Brain microvascular endothelial cell (primary cell): ENCODE measurements around the gene TTC7B.

ENCODE experiments used
- DNase-seq: peaks from one replicate; pipeline ENCODE4 v3.0.0-alpha.2; 2020
- H3K27ac ChIP-seq: fragments of 250-450 bp; sonication (Bioruptor Pico); 2 replicates; pipeline ENCODE4 v1.5.1; 2020; ENCODE audit warnings: mild to moderate bottlenecking, moderate library complexity
- H3K27me3 ChIP-seq: fragments of 250-450 bp; sonication (Bioruptor Pico); replicated peaks from 2 replicates; pipeline ENCODE4 v1.5.1; 2020; ENCODE audit warnings: mild to moderate bottlenecking
- H3K36me3 ChIP-seq: fragments of 250-450 bp; sonication (Bioruptor Pico); replicated peaks from 2 replicates; pipeline ENCODE4 v1.5.1; 2020; ENCODE audit warnings: mild to moderate bottlenecking
- H3K4me3 ChIP-seq: 2 replicates; pipeline ENCODE4 v1.5.1; 2011; ENCODE audit warnings: low read depth, mild to moderate bottlenecking, control low read depth, low read length, moderate library complexity
- in situ Hi-C: cut with HindIII; loops from 2 replicates; pipeline ENCODE4 v1.10.0; 2017; ENCODE audit warnings: low sequenced_read_pairs, low pct_ligation_motif_present
- TF ChIP-seq, protein P1 (sequence below): IDR thresholded peaks from 2 replicates; pipeline ENCODE4 v1.5.1; 2011; ENCODE audit warnings: low read depth, mild to moderate bottlenecking, moderate library complexity, low read length, control low read depth, inconsistent platforms; ENCODE audit errors: missing control alignments

TTC7B gene

DNA sequence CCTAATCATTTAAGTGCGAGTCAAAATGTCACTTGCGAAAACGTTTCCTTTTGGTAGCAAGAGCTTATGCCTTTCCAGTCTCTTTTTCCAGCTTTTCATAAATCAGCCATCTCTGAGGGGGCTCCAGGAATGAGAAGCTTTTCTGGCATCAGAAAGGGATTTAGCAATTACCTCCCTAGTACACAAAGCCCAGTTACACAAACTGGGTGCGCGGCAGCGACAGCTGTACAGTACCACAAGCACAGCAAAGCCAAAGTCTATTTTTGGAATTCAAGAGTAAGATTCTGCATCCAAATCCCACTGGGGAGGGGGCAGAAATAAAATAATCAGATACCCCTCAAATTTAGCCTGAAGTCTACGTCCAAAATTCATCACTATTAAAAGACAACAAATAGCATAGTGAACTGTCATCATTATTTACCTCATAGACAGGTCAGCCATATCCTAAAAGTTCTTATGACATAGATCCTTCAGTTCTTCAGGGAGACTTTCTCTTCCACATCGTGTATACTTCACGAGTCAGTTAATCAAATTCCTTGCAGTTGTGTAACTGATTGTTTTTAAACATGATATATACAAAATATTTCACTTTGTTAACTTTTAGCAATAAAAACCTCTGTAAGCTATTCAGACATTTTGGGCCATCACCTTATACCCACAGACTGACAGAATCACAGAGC, 150.8 kb downstream of the TTC7B start:
- Histone ChIP-seq H3K36me3 (no peaks in the 10 kb centered on the region), H3K27ac (no peak overlapping the region), H3K4me3 (no peak overlapping the region), H3K27me3 (no peaks in the 10 kb centered on the region)
- no peak for DNase-seq
- in situ Hi-C loops = no loop called here
- TF ChIP-seq, protein P1, sequence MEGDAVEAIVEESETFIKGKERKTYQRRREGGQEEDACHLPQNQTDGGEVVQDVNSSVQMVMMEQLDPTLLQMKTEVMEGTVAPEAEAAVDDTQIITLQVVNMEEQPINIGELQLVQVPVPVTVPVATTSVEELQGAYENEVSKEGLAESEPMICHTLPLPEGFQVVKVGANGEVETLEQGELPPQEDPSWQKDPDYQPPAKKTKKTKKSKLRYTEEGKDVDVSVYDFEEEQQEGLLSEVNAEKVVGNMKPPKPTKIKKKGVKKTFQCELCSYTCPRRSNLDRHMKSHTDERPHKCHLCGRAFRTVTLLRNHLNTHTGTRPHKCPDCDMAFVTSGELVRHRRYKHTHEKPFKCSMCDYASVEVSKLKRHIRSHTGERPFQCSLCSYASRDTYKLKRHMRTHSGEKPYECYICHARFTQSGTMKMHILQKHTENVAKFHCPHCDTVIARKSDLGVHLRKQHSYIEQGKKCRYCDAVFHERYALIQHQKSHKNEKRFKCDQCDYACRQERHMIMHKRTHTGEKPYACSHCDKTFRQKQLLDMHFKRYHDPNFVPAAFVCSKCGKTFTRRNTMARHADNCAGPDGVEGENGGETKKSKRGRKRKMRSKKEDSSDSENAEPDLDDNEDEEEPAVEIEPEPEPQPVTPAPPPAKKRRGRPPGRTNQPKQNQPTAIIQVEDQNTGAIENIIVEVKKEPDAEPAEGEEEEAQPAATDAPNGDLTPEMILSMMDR = no peak

DNA sequence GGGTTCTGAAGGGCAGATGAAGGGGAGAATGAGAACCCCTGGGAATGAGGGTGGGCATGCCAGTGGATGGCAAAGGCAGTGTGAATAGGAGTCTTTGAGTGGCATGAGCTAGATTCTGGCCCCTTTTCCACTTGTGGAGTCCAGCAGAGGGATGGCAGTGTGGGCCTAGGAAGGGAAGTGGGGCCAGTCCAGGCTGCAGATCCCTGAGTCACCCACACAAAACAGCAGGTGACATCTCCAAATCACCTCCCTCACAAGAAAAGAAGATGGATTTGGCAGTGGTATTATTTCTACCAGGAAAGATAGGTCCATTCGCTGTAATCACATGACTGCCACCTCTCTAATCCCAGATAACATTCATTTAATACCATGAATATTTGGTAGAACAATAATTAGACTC, 151.3 kb downstream of the TTC7B start:
- no peak for DNase-seq
- Histone ChIP-seq H3K4me3 (no peak overlapping the region), H3K27me3 (no peaks in the 10 kb centered on the region), H3K36me3 (no peaks in the 10 kb centered on the region), H3K27ac (no peak overlapping the region)
- TF ChIP-seq, protein P1 = no peak
- in situ Hi-C loops = no loop called here

DNA sequence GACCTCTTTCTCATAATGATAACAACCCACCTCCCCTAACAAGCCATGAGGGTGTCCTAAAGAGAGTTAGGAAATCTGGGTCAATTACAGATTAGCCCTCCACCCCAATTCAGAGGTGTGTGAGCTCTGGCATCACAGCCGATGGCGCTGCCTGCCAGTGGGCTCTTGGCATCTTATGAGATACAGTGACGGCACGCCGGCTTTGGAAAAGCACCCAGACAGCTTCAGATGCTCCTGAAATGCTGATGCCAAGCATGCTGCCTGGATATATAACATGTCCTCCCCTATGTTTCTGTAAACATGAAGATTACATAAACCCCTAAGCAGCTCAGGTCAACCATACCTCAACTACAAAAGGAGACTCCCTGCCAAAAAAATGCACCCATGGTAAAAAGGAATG, 152.6 kb downstream of the TTC7B start:
- no peak for DNase-seq
- TF ChIP-seq, protein P1 = no peak
- Histone ChIP-seq H3K27me3 (no peaks in the 10 kb centered on the region), H3K36me3 (no peaks in the 10 kb centered on the region), H3K4me3 (no peak overlapping the region), H3K27ac (no peak overlapping the region)
- in situ Hi-C loops = no loop called here

DNA sequence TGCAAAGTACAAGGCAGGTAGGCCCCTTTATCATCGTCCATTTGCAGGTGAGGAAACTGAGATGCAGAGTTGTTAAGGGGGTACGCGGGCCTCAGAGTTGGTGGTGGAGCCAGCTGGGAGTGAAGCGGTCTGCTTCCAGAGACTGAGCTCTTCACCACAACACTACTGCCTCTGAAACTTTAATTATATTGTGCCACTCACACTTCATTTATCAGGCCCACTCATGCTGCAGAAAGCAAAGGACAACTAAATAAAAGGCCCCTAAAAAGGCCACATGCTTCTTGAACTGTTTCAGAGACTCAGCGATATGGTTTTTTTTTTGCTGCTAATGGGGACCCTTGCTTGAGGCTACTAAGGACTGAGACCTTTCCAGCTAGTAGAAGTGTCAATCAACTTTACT, 153.1 kb downstream of the TTC7B start:
- Histone ChIP-seq H3K4me3 (no peak overlapping the region), H3K27ac (no peak overlapping the region), H3K36me3 (no peaks in the 10 kb centered on the region), H3K27me3 (no peaks in the 10 kb centered on the region)
- in situ Hi-C loops = no loop called here
- TF ChIP-seq, protein P1 = no peak
- DNase-seq = no peak

DNA sequence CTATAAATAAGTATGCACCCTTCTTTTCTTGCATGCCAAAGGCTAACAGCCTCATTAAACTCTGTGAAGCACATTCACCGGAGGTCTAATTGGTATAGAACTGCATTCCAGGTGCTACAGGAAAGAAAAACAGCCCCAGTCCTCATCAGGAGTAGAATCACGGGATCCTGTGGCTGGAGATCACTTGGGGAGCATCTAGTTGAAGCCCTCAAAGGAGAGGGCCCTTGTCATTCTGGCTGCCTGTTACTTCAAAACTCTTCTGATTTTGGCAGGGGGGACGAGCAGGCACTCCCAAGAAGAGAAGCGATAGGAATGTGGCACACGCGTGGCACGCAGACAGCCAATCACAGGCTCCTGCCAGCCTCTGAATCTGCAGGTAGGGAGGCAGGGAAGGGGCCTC, 154.4 kb downstream of the TTC7B start:
- in situ Hi-C loops = no loop called here
- TF ChIP-seq, protein P1 = no peak
- Histone ChIP-seq H3K27ac (no peak overlapping the region), H3K36me3 (no peaks in the 10 kb centered on the region), H3K4me3 (no peak overlapping the region), H3K27me3 (no peaks in the 10 kb centered on the region)
- DNase-seq = no peak
